ENCODE measurements around the gene ZNF618. TPM values are rescaled to one million over a fixed set of nuclear protein-coding genes. Genes with fewer than 3 reads are reported as not detected.

Gene ZNF618
- total RNA-seq, 1 experiment from 2014 or later: 1.8 TPM

DNA sequence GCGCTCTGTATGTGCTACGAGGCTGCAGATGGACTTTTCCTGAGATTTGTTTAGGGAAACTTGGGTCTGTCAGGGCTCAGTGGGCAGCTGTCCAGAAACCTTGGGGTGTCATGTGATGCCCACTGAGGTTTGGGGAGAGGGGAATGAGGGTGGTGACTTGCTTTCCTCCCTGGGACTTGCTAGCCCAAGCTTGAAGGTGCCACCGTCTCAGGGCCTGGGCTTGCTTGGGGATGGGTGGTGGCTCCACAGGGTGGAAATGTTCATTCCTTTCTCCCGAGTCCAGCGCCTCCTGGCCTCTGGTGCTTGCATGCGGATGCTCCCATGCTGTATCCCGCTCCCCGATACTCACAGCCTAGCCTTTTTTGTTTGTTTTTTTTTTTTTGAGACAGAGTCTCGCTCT, 33.3 kb downstream of the ZNF618 start:
- DNase-seq (ENCODE audit: low read depth, low spot score) (no peak), ATAC-seq (no peak)
- TF ChIP-seq POLR2AphosphoS5 (IDR thresholded peaks at IDR 0.05; ENCODE audit: low read depth, low read length) (no peak), CTCF (IDR thresholded peaks at IDR 0.05) (no peak), TCF7L2 (IDR thresholded peaks at IDR 0.05; ENCODE audit: low read depth, low read length) (no peak), SIN3A (IDR thresholded peaks at IDR 0.05; ENCODE audit: borderline replicate concordance, insufficient read depth, low read depth, low read length) (no peak)
- TF ChIP-seq, protein P1, sequence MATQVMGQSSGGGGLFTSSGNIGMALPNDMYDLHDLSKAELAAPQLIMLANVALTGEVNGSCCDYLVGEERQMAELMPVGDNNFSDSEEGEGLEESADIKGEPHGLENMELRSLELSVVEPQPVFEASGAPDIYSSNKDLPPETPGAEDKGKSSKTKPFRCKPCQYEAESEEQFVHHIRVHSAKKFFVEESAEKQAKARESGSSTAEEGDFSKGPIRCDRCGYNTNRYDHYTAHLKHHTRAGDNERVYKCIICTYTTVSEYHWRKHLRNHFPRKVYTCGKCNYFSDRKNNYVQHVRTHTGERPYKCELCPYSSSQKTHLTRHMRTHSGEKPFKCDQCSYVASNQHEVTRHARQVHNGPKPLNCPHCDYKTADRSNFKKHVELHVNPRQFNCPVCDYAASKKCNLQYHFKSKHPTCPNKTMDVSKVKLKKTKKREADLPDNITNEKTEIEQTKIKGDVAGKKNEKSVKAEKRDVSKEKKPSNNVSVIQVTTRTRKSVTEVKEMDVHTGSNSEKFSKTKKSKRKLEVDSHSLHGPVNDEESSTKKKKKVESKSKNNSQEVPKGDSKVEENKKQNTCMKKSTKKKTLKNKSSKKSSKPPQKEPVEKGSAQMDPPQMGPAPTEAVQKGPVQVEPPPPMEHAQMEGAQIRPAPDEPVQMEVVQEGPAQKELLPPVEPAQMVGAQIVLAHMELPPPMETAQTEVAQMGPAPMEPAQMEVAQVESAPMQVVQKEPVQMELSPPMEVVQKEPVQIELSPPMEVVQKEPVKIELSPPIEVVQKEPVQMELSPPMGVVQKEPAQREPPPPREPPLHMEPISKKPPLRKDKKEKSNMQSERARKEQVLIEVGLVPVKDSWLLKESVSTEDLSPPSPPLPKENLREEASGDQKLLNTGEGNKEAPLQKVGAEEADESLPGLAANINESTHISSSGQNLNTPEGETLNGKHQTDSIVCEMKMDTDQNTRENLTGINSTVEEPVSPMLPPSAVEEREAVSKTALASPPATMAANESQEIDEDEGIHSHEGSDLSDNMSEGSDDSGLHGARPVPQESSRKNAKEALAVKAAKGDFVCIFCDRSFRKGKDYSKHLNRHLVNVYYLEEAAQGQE (IDR thresholded peaks at IDR 0.05; ENCODE audit: insufficient read depth in 1 of 2, low read depth in 2 of 2, low read length in 1 of 2): no peak
- ChIA-PET POLR2A (no interaction called here), CTCF (no interaction called here)
- H3K36me3 ChIP-seq (ENCODE audit: control insufficient read depth, insufficient read depth, low read length): no peaks in the 10 kb centered on the region
- H3K27me3 ChIP-seq (ENCODE audit: control insufficient read depth, insufficient read depth, low read length): no peaks in the 10 kb centered on the region
- in situ Hi-C loops (cut with HindIII; ENCODE audit: low pct_unique_long_range_greater_than_20kb, low sequenced_read_pairs): no loop called here
- no TSS peak for BruUV-seq (replicated peaks)
- intact Hi-C loops (cut with micrococcal nuclease; ENCODE audit: unreplicated experiment): no loop called here
- H3K9me3 ChIP-seq (ENCODE audit: control insufficient read depth, insufficient read depth, low read depth, low read length): no peaks in the 10 kb centered on the region
- H3K27ac ChIP-seq (ENCODE audit: low read length): no peak overlapping the region
- no peaks in the 10 kb centered on the region for H3K4me1 ChIP-seq (ENCODE audit: control insufficient read depth, insufficient read depth, low read length)
- H3K4me3 ChIP-seq (ENCODE audit: low read depth in 2 of 2, low read length in 2 of 2): no peak overlapping the region

- ATAC-seq (no peak), DNase-seq (ENCODE audit: low read depth, low spot score) (no peak)
- POLR2A ChIA-PET: no interaction called here
- no TSS peak for BruUV-seq (replicated peaks)
- TF ChIP-seq, protein P1 (IDR thresholded peaks at IDR 0.05; ENCODE audit: insufficient read depth in 1 of 2, low read depth in 2 of 2, low read length in 1 of 2): no peak
- no peak for TF ChIP-seq TCF7L2 (IDR thresholded peaks at IDR 0.05; ENCODE audit: low read depth, low read length)
- TF ChIP-seq CTCF (IDR thresholded peaks at IDR 0.05): no peak
- TF ChIP-seq SIN3A (IDR thresholded peaks at IDR 0.05; ENCODE audit: borderline replicate concordance, insufficient read depth, low read depth, low read length): no peak
- no peak for TF ChIP-seq POLR2AphosphoS5 (IDR thresholded peaks at IDR 0.05; ENCODE audit: low read depth, low read length)
- intact Hi-C loops (cut with micrococcal nuclease; ENCODE audit: unreplicated experiment): no loop called here
- in situ Hi-C loops (cut with HindIII; ENCODE audit: low pct_unique_long_range_greater_than_20kb, low sequenced_read_pairs): no loop called here
- H3K27me3 ChIP-seq (ENCODE audit: control insufficient read depth, insufficient read depth, low read length): no peaks in the 10 kb centered on the region
- H3K4me3 ChIP-seq (ENCODE audit: low read depth in 2 of 2, low read length in 2 of 2): no peak overlapping the region
- no peaks in the 10 kb centered on the region for H3K36me3 ChIP-seq (ENCODE audit: control insufficient read depth, insufficient read depth, low read length)
- CTCF ChIA-PET: no interaction called here
- no peaks in the 10 kb centered on the region for H3K9me3 ChIP-seq (ENCODE audit: control insufficient read depth, insufficient read depth, low read depth, low read length)
- H3K4me1 ChIP-seq (ENCODE audit: control insufficient read depth, insufficient read depth, low read length): no peaks in the 10 kb centered on the region
- H3K27ac ChIP-seq (ENCODE audit: low read length): no peak overlapping the region
Measured at GRCh38 chr9:113910036-113910639, 34.0 kb downstream of the ZNF618 start.

Measured in Panc1 (cell line).